Bronchial epithelial cell (primary cell): ENCODE data around the gene METTL3. TPM values are rescaled to one million over a fixed set of nuclear protein-coding genes. Genes with fewer than 3 reads are reported as not detected.

Source experiments
- DNase-seq: peaks from one replicate; pipeline ENCODE4 v3.0.0-alpha.2; 2010; ENCODE audit warnings: low read depth
- FAIRE-seq: peaks from 2 replicates; lab custom pipeline; 2011; peaks lifted over from hg19 to GRCh38; lab: Jason Lieb, UNC
- H3K27me3 ChIP-seq: 2 replicates; pipeline ENCODE4 v1.5.1; 2011; ENCODE audit warnings: low read length; ENCODE audit not compliant: control insufficient read depth, insufficient read depth
- H3K36me3 ChIP-seq: 2 replicates; pipeline ENCODE4 v1.5.1; 2011; ENCODE audit warnings: low read length; ENCODE audit not compliant: control insufficient read depth, insufficient read depth
- H3K4me3 ChIP-seq: 2 replicates; pipeline ENCODE4 v1.5.1; 2011; ENCODE audit warnings: mild to moderate bottlenecking, low read depth, low read length, control low read depth
- CTCF ChIP-seq: IDR thresholded peaks from 2 replicates; pipeline ENCODE4 v1.5.1; 2011; ENCODE audit warnings: mild to moderate bottlenecking, moderate library complexity, low read length, control low read depth, inconsistent platforms; ENCODE audit not compliant: insufficient read depth, severe bottlenecking
- total RNA-seq: library from RNA; depleted of rRNA; stranded (reverse); fragments of >200 nt; gene quantifications from 2 replicates; pipeline ENCODE4 v1.2.1, GENCODE V29; 2014

METTL3 gene
- total RNA-seq, 1 donor from 2014 or later: 53.2 TPM

- DNase-seq (no peak), FAIRE-seq (no peak)
- no peak for TF ChIP-seq CTCF
- Histone ChIP-seq H3K27me3 (no peaks in the 10 kb centered on the region), H3K4me3 (no peak overlapping the region), H3K36me3 (no peaks in the 10 kb centered on the region)
Observed at GRCh38 chr14:21543963-21544362, 32.8 kb upstream of the METTL3 start.

- no peak overlapping the region for H3K4me3 ChIP-seq
- no peak for FAIRE-seq
Observed at GRCh38 chr14:21543521-21543960, 32.4 kb upstream of the METTL3 start.

GRCh38 chr14:21541413-21542074, 30.4 kb upstream of the METTL3 start:
- H3K27me3 ChIP-seq: peaks cover 4% of the 10 kb centered on the region
- H3K4me3 ChIP-seq: no peak overlapping the region
- no peak for DNase-seq
- FAIRE-seq: no peak
- no peak for TF ChIP-seq CTCF
- no peaks in the 10 kb centered on the region for H3K36me3 ChIP-seq

More at GRCh38 chr14:21543521-21543960, 32.4 kb upstream of the METTL3 start:
- no peak for DNase-seq
- no peak for TF ChIP-seq CTCF
- no peaks in the 10 kb centered on the region for H3K36me3 ChIP-seq
- H3K27me3 ChIP-seq: no peaks in the 10 kb centered on the region

GRCh38 chr14:21539189-21539940, 28.2 kb upstream of the METTL3 start:
- Histone ChIP-seq H3K4me3 (no peak overlapping the region), H3K27me3 (peaks cover 12% of the 10 kb centered on the region), H3K36me3 (no peaks in the 10 kb centered on the region)
- FAIRE-seq (no peak), DNase-seq (no peak)
- TF ChIP-seq CTCF: no peak

GRCh38 chr14:21537090-21537424, 25.9 kb upstream of the METTL3 start:
- peaks cover 12% of the 10 kb centered on the region for H3K27me3 ChIP-seq

More at GRCh38 chr14:21537090-21537424, 25.9 kb upstream of the METTL3 start:
- H3K4me3 ChIP-seq: no peak overlapping the region
- H3K36me3 ChIP-seq: no peaks in the 10 kb centered on the region
- no peak for DNase-seq
- no peak for FAIRE-seq
- TF ChIP-seq CTCF: no peak
